ENCODE measurements around the gene DCDC2C. TPM values are rescaled to one million over a fixed set of nuclear protein-coding genes. Genes with fewer than 3 reads are reported as not detected.

DCDC2C gene
- total RNA-seq, 1 experiment from 2014 or later: not detected

DNA sequence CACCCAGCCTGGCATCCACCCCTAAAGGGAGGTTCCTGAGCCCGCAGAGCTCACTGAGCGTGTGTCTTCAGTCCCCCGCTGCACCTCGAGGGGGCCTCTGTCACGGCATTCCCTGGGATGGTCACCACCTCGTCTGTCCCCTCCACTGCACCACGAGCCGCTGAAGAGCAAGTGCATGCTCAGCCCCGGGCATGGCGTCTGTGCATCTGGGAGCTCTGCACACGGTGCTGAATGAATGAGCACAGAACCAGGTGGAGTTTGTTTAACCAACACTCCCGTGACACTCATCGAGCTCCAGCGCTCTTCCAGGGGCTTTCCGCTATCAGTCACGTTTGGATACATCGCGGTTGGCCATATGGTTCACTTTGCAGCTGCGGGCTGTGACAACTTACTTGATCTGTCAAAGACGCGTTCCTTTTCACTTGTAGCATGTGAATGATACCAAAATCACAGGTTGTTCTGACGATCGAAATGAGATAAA lies 36.2 kb upstream of the DCDC2C start:
- Histone ChIP-seq H2AFZ (ENCODE audit: low read length) (no peak overlapping the region), H3K4me3 (ENCODE audit: low read length) (no peak overlapping the region), H3K79me2 (ENCODE audit: low read length) (no peaks in the 10 kb centered on the region), H3K9me3 (ENCODE audit: low read length) (no peaks in the 10 kb centered on the region), H3K4me1 (ENCODE audit: insufficient read depth, low read length) (no peaks in the 10 kb centered on the region), H4K20me1 (ENCODE audit: low read length) (no peaks in the 10 kb centered on the region), H3K9ac (ENCODE audit: low read length) (no peak overlapping the region), H3K4me2 (ENCODE audit: low read length) (no peak overlapping the region), H3K9me2 (replicated peaks; ENCODE audit: low read length) (no peaks in the 10 kb centered on the region), H3K27me3 (ENCODE audit: low read length) (no peaks in the 10 kb centered on the region; the same call in 1 of the 2 replicates), H3K27ac (ENCODE audit: low read length) (no peak overlapping the region), H3K36me3 (ENCODE audit: low read depth, low read length) (no peaks in the 10 kb centered on the region), H3F3A (ENCODE audit: low read length, unreplicated experiment) (no peaks in the 10 kb centered on the region)
- intact Hi-C loops (cut with micrococcal nuclease): no loop called here
- DNase-seq (no peak), ATAC-seq (no peak)
- TF ChIP-seq EZH2 (IDR thresholded peaks at IDR 0.05; ENCODE audit: low read length, unreplicated experiment) (no peak), EZH2phosphoT487 (IDR thresholded peaks at IDR 0.05; ENCODE audit: borderline replicate concordance, low read length) (no peak), CTCF (conservative IDR thresholded peaks at IDR 0.05; ENCODE audit: low read depth, low read length) (no peak)
- BruUV-seq (replicated peaks): no TSS peak
- CTCF ChIA-PET: no interaction called here
- POLR2A ChIA-PET (ENCODE audit: unreplicated experiment): no interaction called here

DNA sequence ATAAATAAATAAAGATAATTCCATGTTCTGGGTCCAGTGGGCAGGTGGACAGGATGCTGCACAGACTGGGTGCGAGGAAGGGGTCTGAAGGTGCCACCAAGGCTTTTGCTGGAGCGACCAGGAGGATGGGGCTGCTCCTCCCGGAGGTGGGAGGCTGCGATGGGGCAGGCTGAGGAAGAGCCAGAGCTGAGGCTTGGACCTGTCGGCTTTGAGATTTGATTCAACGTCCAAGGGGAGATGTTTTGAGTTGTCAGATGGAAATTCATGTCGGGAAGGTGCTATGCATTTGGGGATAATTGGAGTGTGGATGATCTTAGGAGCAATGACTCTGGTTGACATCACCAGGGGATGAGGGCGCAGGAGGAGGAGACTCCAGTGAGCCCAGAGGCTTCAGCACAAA lies 33.7 kb upstream of the DCDC2C start:
- Histone ChIP-seq H3K9ac (ENCODE audit: low read length) (no peak overlapping the region), H3K9me3 (ENCODE audit: low read length) (no peaks in the 10 kb centered on the region), H3K79me2 (ENCODE audit: low read length) (no peaks in the 10 kb centered on the region), H3K27ac (ENCODE audit: low read length) (no peak overlapping the region), H2AFZ (ENCODE audit: low read length) (no peak overlapping the region), H3K4me2 (ENCODE audit: low read length) (no peak overlapping the region), H3K4me3 (ENCODE audit: low read length) (no peak overlapping the region), H3K9me2 (replicated peaks; ENCODE audit: low read length) (no peaks in the 10 kb centered on the region), H3F3A (ENCODE audit: low read length, unreplicated experiment) (no peaks in the 10 kb centered on the region), H3K36me3 (ENCODE audit: low read depth, low read length) (no peaks in the 10 kb centered on the region), H3K4me1 (ENCODE audit: insufficient read depth, low read length) (no peaks in the 10 kb centered on the region), H3K27me3 (ENCODE audit: low read length) (peaks cover 12% of the 10 kb centered on the region; the same call in 1 of the 2 replicates), H4K20me1 (ENCODE audit: low read length) (no peaks in the 10 kb centered on the region)
- ChIA-PET POLR2A (ENCODE audit: unreplicated experiment) (no interaction called here), CTCF (interaction anchor here (0.6 kb wide), 1 partner anchor 176 kb away, joined by 3 read pairs; no protein-coding TSS in a partner anchor)
- DNase-seq (no peak), ATAC-seq (no peak)
- TF ChIP-seq CTCF (conservative IDR thresholded peaks at IDR 0.05; ENCODE audit: low read depth, low read length) (no peak), EZH2phosphoT487 (IDR thresholded peaks at IDR 0.05; ENCODE audit: borderline replicate concordance, low read length) (no peak), EZH2 (IDR thresholded peaks at IDR 0.05; ENCODE audit: low read length, unreplicated experiment) (no peak)
- BruUV-seq (replicated peaks): no TSS peak
- intact Hi-C loops (cut with micrococcal nuclease): no loop called here

DNA sequence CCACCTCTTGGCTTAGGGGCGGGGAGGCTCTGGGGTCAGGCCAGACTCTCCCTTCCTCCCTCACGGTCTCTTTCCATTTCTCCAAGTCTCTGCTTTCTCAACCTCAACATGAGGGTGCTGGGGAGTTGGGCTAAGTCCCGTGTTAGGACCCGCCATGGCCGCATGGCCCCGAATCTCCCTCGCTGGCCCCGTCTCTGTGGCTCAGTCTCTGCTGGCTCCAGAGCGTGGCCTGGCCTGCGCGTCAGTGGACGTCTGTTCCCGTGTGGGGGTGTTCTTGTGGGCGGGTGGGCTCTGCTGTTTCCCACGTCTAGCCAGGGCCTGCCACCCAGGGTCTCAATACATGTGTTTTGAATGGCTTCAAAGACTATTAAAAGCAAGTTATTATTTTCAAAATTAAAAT lies 33.0 kb upstream of the DCDC2C start:
- H2AFZ ChIP-seq (ENCODE audit: low read length): no peak overlapping the region
- H3K4me2 ChIP-seq (ENCODE audit: low read length): no peak overlapping the region
- no peaks in the 10 kb centered on the region for H3K36me3 ChIP-seq (ENCODE audit: low read depth, low read length)
- H3K4me3 ChIP-seq (ENCODE audit: low read length): no peak overlapping the region
- H3K9me2 ChIP-seq (replicated peaks; ENCODE audit: low read length): no peaks in the 10 kb centered on the region
- DNase-seq (no peak), ATAC-seq (no peak)
- CTCF ChIA-PET: interaction anchor here (0.6 kb wide), 1 partner anchor 177 kb away, joined by 3 read pairs; no protein-coding TSS in a partner anchor
- peaks cover 13% of the 10 kb centered on the region; the same call in 1 of the 2 replicates for H3K27me3 ChIP-seq (ENCODE audit: low read length)
- intact Hi-C loops (cut with micrococcal nuclease): no loop called here
- H3K27ac ChIP-seq (ENCODE audit: low read length): no peak overlapping the region
- no peak overlapping the region for H3K9ac ChIP-seq (ENCODE audit: low read length)
- no peaks in the 10 kb centered on the region for H3K9me3 ChIP-seq (ENCODE audit: low read length)
- POLR2A ChIA-PET (ENCODE audit: unreplicated experiment): no interaction called here
- H3K79me2 ChIP-seq (ENCODE audit: low read length): no peaks in the 10 kb centered on the region
- BruUV-seq (replicated peaks): no TSS peak
- TF ChIP-seq EZH2phosphoT487 (IDR thresholded peaks at IDR 0.05; ENCODE audit: borderline replicate concordance, low read length): no peak
- TF ChIP-seq CTCF (conservative IDR thresholded peaks at IDR 0.05; ENCODE audit: low read depth, low read length): no peak
- H3K4me1 ChIP-seq (ENCODE audit: insufficient read depth, low read length): no peaks in the 10 kb centered on the region
- H3F3A ChIP-seq (ENCODE audit: low read length, unreplicated experiment): no peaks in the 10 kb centered on the region
- H4K20me1 ChIP-seq (ENCODE audit: low read length): no peaks in the 10 kb centered on the region
